ENCODE measurements around the gene ARFRP1.

The ARFRP1 gene

DNA sequence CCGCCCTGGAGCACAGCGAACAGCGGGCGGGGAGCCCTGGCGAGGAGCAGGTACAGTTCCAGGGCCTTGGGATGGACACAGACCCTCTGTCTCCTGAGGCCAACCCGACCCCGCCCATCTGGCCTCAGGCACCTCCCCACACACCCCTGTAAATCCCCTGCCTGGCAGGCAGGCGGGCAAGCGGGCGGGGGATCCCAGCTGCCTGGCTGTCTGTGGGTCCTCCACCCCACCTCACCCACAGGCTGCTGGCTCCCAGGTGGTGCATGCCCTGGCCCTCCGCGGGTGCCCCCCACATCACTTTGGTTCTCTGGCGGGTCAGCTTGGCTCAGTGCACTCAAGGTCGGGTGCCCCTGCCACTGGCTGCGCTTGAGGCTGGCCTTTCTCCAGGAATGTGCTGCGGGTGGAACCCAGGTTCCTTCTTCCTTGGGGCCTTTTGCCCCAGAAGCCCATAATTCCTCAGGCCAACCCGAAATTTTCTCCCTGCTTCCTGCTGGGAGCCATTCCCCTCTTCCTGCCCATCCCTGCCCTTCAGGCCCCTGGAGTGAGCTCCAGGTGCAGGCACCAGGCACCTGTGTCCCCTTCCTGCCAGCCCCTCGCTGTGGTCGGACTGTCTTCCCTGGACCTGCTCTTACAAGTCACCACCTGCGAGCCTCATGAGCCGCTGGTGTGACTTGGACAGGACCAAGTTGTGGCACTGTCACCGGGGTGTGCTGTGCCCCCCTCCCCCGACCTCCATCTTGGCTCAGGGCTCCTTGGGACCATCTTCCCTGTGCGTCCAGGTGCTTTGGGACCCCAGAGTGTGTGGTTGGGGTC is 16.7 kb downstream of the ARFRP1 start:
- H3K4me1 ChIP-seq (ENCODE audit: control insufficient read depth, insufficient read depth, low read length) = no peaks in the 10 kb centered on the region

DNA sequence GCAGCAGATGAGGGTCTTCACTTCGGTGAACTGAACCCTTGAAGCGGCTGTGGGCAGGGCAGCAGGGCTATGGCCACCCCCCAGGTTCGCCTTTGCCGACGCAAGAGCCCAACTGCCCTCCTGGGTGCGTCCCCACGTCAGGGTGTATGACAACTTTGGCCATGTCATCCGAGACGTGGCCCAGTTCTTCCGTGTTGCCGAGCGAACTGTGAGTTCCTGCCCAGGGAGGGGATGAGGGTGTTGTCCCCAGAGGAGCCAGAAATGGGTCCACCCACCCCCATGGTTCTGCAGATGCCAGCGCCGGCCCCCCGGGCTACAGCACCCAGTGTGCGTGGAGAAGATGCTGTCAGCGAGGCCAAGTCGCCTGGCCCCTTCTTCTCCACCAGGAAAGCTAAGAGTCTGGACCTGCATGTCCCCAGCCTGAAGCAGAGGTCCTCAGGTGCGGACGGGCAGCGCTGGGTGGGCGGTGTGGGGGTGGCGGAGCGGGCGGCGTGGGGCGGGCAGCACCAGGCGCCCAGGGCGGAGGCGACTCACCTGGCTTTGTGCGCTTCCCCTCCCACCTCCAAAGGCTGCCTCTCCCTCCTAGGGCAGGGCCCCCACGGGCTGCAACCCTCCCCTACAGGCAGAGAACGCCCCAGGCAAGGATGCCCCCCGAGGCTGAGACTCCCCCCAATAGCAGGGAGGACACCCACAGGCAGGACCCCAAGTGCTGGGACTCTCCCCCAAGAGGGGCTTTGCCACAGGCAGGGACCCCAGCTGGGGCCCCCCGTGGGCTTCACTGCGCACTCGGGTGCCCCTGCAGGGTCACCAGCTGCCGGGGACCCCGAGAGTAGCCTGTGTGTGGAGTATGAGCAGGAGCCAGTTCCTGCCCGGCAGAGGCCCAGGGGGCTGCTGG is 17.5 kb downstream of the ARFRP1 start:
- Histone ChIP-seq H3K27me3 (ENCODE audit: control insufficient read depth, insufficient read depth, low read length) (no peaks in the 10 kb centered on the region), H3K9me3 (ENCODE audit: control insufficient read depth, insufficient read depth, low read length) (peaks cover 2% of the 10 kb centered on the region; the same call in 1 of the 2 replicates), H3K4me3 (ENCODE audit: low read length) (no peak overlapping the region), H3K4me1 (ENCODE audit: control insufficient read depth, insufficient read depth, low read length) (peaks cover 2% of the 10 kb centered on the region; the same call in 1 of the 2 replicates), H3K27ac (ENCODE audit: low read length) (no peak overlapping the region), H3K36me3 (ENCODE audit: control insufficient read depth, insufficient read depth, low read length) (peaks cover 24% of the 10 kb centered on the region)
- no peak for DNase-seq (ENCODE audit: low read depth, low spot score)
- WGBS (ENCODE audit: insufficient coverage, insufficient read length) = no CpG with 5 or more reads among the region's 40 CpGs

More for the DNA sequence above, 16.7 kb downstream of the ARFRP1 start:
- Histone ChIP-seq H3K9me3 (ENCODE audit: control insufficient read depth, insufficient read depth, low read length) (peaks cover 2% of the 10 kb centered on the region; the same call in 1 of the 2 replicates), H3K27ac (ENCODE audit: low read length) (no peak overlapping the region), H3K4me3 (ENCODE audit: low read length) (no peak overlapping the region), H3K36me3 (ENCODE audit: control insufficient read depth, insufficient read depth, low read length) (peaks cover 23% of the 10 kb centered on the region), H3K27me3 (ENCODE audit: control insufficient read depth, insufficient read depth, low read length) (no peaks in the 10 kb centered on the region)
- no peak for DNase-seq (ENCODE audit: low read depth, low spot score)
- WGBS (ENCODE audit: insufficient coverage, insufficient read length) = no CpG with 5 or more reads among the region's 24 CpGs

DNA sequence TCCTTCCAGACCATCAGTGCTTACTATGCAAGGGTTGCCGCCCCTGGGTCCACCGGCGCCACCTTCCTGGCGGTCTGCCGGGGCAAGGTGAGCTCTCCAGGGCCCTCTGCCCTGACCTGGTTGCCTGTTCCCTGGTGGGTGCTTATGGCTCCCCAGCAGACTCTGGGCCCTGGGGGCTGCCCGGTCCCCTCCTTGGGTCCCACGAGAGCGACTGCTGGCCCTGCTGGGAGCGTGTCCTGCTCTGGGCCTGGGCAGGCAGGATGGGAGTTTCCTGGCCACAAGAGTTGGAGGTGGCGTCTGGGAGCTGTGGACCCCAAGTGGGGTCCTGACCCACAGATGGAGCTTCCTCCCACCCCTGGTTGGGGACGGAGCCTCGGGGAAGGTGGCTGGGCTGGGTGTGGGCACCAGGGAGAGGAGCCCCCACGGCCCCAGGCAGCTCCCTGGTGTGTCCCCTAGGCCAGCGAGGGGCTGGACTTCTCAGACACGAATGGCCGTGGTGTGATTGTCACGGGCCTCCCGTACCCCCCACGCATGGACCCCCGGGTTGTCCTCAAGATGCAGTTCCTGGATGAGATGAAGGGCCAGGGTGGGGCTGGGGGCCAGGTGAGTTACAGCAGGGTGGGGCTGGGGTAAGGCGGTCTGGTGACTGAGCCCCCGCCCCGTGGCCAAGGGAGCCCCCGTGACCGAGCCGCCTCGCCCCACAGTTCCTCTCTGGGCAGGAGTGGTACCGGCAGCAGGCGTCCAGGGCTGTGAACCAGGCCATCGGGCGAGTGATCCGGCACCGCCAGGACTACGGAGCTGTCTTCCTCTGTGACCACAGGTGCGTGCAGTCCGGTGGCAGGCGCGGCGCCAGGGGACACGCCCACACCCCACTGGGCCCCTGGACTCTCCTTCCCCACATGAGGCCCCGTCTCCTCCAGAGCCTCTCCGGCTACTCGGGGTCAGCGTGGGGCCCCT is 18.5 kb downstream of the ARFRP1 start:
- Histone ChIP-seq H3K27ac (ENCODE audit: low read length) (no peak overlapping the region), H3K9me3 (ENCODE audit: control insufficient read depth, insufficient read depth, low read length) (peaks cover 2% of the 10 kb centered on the region; the same call in 1 of the 2 replicates), H3K27me3 (ENCODE audit: control insufficient read depth, insufficient read depth, low read length) (no peaks in the 10 kb centered on the region), H3K4me1 (ENCODE audit: control insufficient read depth, insufficient read depth, low read length) (peaks cover 2% of the 10 kb centered on the region; the same call in 1 of the 2 replicates), H3K36me3 (ENCODE audit: control insufficient read depth, insufficient read depth, low read length) (peaks cover 18% of the 10 kb centered on the region), H3K4me3 (ENCODE audit: low read length) (no peak overlapping the region)
- DNase-seq (ENCODE audit: low read depth, low spot score) = no peak
- WGBS (ENCODE audit: insufficient coverage, insufficient read length) = no CpG with 5 or more reads among the region's 44 CpGs

DNA sequence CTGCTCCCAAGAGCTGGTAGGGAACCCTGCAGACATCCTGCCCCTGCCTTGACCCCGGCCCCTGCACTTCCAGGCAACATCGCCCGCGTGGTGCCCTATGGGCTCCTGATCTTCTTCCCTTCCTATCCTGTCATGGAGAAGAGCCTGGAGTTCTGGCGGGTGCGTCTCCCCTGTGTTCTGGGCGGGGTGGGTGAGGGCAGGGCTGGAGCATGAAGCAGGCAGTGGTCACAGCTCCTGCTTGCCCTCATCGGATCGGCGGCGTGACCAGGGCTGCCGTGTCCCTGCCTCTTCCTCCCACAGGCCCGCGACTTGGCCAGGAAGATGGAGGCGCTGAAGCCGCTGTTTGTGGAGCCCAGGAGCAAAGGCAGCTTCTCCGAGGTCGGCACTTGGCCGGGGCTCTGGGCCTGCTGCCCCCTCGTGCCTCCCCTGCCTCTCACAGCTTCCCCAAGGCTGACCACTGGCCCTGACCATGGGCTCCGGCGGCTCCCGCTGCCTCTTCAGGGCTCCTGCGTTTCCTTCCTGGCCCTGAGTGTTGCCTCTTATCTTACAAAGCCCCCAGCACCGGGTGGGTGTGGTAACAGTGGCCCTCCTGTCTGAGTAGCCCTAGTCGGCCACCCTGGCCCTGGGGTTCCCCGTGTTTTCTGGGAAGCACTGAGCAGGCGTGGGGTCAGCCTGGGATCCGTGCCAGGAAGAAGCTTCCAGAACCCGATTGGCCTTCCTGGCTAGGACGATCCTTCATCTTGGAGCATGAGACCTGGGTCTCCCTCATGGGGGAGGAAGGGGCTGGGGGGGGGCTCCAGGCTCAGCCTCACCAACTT is 19.3 kb downstream of the ARFRP1 start:
- Histone ChIP-seq H3K4me1 (ENCODE audit: control insufficient read depth, insufficient read depth, low read length) (peaks cover 2% of the 10 kb centered on the region; the same call in 1 of the 2 replicates), H3K4me3 (ENCODE audit: low read length) (no peak overlapping the region), H3K27me3 (ENCODE audit: control insufficient read depth, insufficient read depth, low read length) (no peaks in the 10 kb centered on the region), H3K27ac (ENCODE audit: low read length) (no peak overlapping the region), H3K9me3 (ENCODE audit: control insufficient read depth, insufficient read depth, low read length) (no peaks in the 10 kb centered on the region), H3K36me3 (ENCODE audit: control insufficient read depth, insufficient read depth, low read length) (peaks cover 9% of the 10 kb centered on the region; the same call in 1 of the 2 replicates)
- no peak for DNase-seq (ENCODE audit: low read depth, low spot score)
- WGBS (ENCODE audit: insufficient coverage, insufficient read length) = no CpG with 5 or more reads among the region's 31 CpGs

DNA sequence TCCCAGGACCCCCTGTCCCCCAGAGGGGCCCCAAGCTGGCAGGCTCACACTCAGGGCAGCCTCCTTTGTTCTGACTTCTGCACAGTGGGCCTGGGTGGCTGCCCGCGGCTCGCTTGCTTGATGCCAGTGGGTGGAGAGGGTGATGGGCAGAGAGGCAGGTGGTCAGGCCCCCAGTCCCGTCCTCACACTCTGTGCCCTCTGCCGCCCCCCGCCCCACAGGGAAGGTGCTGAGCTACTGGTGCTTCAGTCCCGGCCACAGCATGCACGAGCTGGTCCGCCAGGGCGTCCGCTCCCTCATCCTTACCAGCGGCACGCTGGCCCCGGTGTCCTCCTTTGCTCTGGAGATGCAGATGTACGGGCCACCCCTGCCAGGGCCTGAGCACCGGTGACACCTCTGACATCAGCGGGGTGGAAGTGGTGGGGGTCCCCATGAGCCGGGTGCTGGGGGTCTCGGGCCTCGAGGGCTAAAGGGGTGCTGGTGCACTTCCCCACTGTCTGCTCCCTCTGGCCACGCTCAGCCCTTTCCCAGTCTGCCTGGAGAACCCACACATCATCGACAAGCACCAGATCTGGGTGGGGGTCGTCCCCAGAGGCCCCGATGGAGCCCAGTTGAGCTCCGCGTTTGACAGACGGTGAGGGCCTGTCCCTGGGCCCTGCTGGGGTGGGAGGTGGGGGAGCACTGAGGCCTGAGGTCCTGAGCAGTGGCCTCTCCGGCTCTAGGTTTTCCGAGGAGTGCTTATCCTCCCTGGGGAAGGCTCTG is 20.2 kb downstream of the ARFRP1 start:
- peaks cover 2% of the 10 kb centered on the region; the same call in 1 of the 2 replicates for H3K4me1 ChIP-seq (ENCODE audit: control insufficient read depth, insufficient read depth, low read length)
- no peak for DNase-seq (ENCODE audit: low read depth, low spot score)
- H3K36me3 ChIP-seq (ENCODE audit: control insufficient read depth, insufficient read depth, low read length) = peaks cover 11% of the 10 kb centered on the region; the same call in 1 of the 2 replicates
- H3K4me3 ChIP-seq (ENCODE audit: low read length) = no peak overlapping the region
- H3K27me3 ChIP-seq (ENCODE audit: control insufficient read depth, insufficient read depth, low read length) = no peaks in the 10 kb centered on the region
- WGBS (ENCODE audit: insufficient coverage, insufficient read length) = no CpG with 5 or more reads among the region's 29 CpGs
- H3K27ac ChIP-seq (ENCODE audit: low read length) = no peak overlapping the region
- H3K9me3 ChIP-seq (ENCODE audit: control insufficient read depth, insufficient read depth, low read length) = no peaks in the 10 kb centered on the region

DNA sequence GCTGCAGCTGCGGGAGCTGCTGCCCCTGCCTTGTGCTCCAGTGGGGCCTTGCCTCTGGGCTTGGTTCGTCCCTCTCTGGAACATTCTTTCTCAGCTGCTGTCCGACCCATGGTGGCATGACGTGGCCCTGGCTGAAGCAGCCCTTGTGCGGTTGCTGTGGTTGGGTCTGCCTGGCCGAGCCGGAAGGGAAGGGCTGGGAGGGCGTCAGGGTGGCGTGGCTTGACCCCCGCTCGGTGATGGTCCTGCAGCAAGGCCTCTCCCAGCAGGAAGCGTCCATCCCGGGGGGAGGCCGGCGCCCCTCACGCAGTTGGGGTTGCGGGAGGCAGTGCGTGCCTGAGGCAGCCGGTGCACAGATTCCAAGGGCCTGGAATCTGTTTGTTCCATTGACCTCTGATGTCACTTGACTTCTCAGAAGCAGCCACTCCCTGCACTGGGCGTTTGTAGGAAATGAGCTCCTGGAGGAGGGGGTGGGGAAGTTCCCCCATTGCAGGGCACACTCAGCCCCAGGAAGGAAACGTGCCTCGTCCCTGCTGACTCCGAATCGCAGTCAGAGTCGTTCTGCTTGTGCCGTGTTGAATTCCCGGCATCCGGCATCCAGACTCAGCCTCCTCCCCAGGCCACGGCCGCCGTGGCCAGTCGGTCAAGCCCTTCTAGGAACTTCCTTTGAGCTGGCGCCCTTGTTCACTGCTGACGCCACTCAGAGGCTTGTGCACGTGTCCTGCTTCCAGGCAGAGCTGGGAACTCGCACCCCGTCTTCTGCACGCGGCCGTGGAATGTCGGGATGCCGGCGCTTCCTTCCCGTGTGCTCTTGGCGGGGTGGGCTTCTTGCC is 21.1 kb downstream of the ARFRP1 start:
- Histone ChIP-seq H3K4me3 (ENCODE audit: low read length) (no peak overlapping the region), H3K36me3 (ENCODE audit: control insufficient read depth, insufficient read depth, low read length) (peaks cover 8% of the 10 kb centered on the region; the same call in 1 of the 2 replicates), H3K9me3 (ENCODE audit: control insufficient read depth, insufficient read depth, low read length) (no peaks in the 10 kb centered on the region), H3K4me1 (ENCODE audit: control insufficient read depth, insufficient read depth, low read length) (peaks cover 2% of the 10 kb centered on the region; the same call in 1 of the 2 replicates), H3K27ac (ENCODE audit: low read length) (no peak overlapping the region), H3K27me3 (ENCODE audit: control insufficient read depth, insufficient read depth, low read length) (no peaks in the 10 kb centered on the region)
- DNase-seq (ENCODE audit: low read depth, low spot score) = no peak
- WGBS (ENCODE audit: insufficient coverage, insufficient read length) = no CpG with 5 or more reads among the region's 45 CpGs

DNA sequence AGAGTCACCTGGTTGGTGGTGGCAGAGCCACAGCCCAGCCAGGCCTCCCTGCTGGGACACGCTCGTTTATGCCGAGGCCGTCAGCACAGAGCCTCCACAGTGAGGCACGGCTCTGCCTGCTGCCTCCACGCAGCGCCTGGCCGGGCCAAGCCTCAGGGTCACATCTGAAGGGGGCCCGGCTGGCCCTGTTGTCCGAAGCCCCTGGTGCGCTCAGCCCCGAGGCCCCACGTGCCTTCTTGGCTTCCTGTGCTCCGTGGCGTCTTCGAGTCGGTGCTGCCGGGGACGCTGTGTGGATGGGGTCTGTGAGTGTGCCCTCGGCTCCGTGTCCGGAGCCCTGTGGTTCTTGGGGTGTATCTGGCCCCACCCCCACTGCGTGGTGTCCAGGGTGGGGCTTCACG is 21.7 kb downstream of the ARFRP1 start:
- Histone ChIP-seq H3K4me1 (ENCODE audit: control insufficient read depth, insufficient read depth, low read length) (peaks cover 2% of the 10 kb centered on the region; the same call in 1 of the 2 replicates), H3K9me3 (ENCODE audit: control insufficient read depth, insufficient read depth, low read length) (no peaks in the 10 kb centered on the region), H3K4me3 (ENCODE audit: low read length) (no peak overlapping the region), H3K27ac (ENCODE audit: low read length) (no peak overlapping the region), H3K27me3 (ENCODE audit: control insufficient read depth, insufficient read depth, low read length) (no peaks in the 10 kb centered on the region), H3K36me3 (ENCODE audit: control insufficient read depth, insufficient read depth, low read length) (peaks cover 5% of the 10 kb centered on the region; the same call in 1 of the 2 replicates)
- no CpG with 5 or more reads among the region's 24 CpGs for WGBS (ENCODE audit: insufficient coverage, insufficient read length)
- DNase-seq (ENCODE audit: low read depth, low spot score) = no peak

DNA sequence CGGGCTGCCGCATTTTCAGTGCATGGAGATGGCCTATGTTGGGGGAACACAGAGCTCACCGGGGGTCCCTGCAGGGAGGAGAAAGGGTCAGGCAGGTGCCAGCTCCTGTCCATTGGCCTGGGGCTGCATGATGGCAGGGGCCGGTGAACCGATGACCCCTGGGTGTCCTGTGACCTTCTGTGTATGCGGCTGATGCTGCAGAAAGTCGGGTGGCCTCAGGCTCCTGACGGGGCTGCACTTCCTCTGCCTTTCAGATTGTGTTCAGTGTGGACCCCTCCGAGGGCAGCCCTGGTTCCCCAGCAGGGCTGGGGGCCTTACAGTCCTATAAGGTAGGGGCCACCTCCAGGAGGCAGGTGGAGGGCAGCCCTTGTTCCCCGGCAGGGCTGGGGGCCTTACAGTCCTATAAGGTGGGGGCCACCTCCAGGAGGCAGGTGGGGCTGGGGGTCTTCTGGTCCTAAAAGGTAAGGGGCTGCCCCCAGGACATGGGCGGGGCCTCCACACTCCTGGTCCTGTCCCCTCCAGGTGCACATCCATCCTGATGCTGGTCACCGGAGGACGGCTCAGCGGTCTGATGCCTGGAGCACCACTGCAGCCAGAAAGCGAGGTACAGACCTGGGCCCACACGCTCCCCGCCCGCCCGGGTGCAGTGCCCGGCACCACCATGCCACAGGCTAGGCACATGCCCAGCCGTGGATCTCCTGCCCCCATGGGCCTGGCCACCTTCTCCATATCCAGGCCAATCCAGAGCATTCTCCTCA is 22.3 kb downstream of the ARFRP1 start:
- no peak for DNase-seq (ENCODE audit: low read depth, low spot score)
- Histone ChIP-seq H3K9me3 (ENCODE audit: control insufficient read depth, insufficient read depth, low read length) (no peaks in the 10 kb centered on the region), H3K4me3 (ENCODE audit: low read length) (no peak overlapping the region), H3K4me1 (ENCODE audit: control insufficient read depth, insufficient read depth, low read length) (peaks cover 2% of the 10 kb centered on the region; the same call in 1 of the 2 replicates), H3K36me3 (ENCODE audit: control insufficient read depth, insufficient read depth, low read length) (peaks cover 5% of the 10 kb centered on the region; the same call in 1 of the 2 replicates), H3K27me3 (ENCODE audit: control insufficient read depth, insufficient read depth, low read length) (no peaks in the 10 kb centered on the region), H3K27ac (ENCODE audit: low read length) (no peak overlapping the region)
- no CpG with 5 or more reads among the region's 21 CpGs for WGBS (ENCODE audit: insufficient coverage, insufficient read length)

All from iPS DF 6.9 (cell line).